NB4 (cell line): ENCODE data around the gene BMAL1.
"Not testable (repeated sequence)": the region's sequence is repeated elsewhere in the genome, so short reads cannot be mapped to it uniquely, and the experiment has no call there.

ENCODE experiments used
- DNase-seq: peaks from one replicate; pipeline ENCODE4 v3.0.0; 2010; ENCODE audit warnings: low read depth
- H3K4me3 ChIP-seq: one replicate; pipeline ENCODE4 v1.5.1; 2011; ENCODE audit warnings: mild to moderate bottlenecking, low read depth, low read length, moderate library complexity
- MYC ChIP-seq: IDR thresholded peaks from 2 replicates; pipeline ENCODE4 v1.6.1; 2011; ENCODE audit warnings: low read depth, low read length
- POLR2A ChIP-seq: IDR thresholded peaks from 2 replicates; pipeline ENCODE4 v1.6.1; 2011; ENCODE audit warnings: mild to moderate bottlenecking; ENCODE audit not compliant: insufficient read length; ENCODE audit errors: extremely low read depth
- TF ChIP-seq, protein P1 (sequence below): IDR thresholded peaks from one replicate; pipeline ENCODE4 v1.5.1; 2012; ENCODE audit warnings: low read depth, low read length
- TF ChIP-seq, protein P2 (sequence below): IDR thresholded peaks from 2 replicates; pipeline ENCODE4 v1.6.1; 2011; ENCODE audit warnings: low read depth, low read length

The BMAL1 gene

DNA sequence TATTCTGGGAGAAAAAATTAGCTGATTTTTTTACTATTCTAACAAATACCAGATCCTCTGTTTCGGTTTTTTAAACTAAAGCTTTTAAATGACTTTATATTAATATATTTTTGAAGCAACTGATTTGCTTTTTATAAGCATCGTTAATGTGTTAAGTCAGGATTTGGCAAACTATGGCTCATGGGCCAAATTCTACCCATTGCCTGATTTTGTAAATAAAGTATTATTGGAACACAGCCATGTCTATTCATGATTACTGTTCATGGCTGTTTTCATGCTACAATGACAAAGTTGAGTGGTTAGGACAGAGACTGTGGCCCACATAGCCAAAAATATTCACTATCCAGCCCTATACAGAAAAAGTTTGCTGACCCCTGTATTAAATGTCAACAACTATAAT is 155.8 kb downstream of the BMAL1 start:
- no peak for DNase-seq
- no peak overlapping the region for H3K4me3 ChIP-seq
- TF ChIP-seq, protein P1, sequence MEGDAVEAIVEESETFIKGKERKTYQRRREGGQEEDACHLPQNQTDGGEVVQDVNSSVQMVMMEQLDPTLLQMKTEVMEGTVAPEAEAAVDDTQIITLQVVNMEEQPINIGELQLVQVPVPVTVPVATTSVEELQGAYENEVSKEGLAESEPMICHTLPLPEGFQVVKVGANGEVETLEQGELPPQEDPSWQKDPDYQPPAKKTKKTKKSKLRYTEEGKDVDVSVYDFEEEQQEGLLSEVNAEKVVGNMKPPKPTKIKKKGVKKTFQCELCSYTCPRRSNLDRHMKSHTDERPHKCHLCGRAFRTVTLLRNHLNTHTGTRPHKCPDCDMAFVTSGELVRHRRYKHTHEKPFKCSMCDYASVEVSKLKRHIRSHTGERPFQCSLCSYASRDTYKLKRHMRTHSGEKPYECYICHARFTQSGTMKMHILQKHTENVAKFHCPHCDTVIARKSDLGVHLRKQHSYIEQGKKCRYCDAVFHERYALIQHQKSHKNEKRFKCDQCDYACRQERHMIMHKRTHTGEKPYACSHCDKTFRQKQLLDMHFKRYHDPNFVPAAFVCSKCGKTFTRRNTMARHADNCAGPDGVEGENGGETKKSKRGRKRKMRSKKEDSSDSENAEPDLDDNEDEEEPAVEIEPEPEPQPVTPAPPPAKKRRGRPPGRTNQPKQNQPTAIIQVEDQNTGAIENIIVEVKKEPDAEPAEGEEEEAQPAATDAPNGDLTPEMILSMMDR: no peak
- no peak for TF ChIP-seq POLR2A
- TF ChIP-seq MYC: no peak
- TF ChIP-seq, protein P2, sequence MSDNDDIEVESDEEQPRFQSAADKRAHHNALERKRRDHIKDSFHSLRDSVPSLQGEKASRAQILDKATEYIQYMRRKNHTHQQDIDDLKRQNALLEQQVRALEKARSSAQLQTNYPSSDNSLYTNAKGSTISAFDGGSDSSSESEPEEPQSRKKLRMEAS: no peak

DNA sequence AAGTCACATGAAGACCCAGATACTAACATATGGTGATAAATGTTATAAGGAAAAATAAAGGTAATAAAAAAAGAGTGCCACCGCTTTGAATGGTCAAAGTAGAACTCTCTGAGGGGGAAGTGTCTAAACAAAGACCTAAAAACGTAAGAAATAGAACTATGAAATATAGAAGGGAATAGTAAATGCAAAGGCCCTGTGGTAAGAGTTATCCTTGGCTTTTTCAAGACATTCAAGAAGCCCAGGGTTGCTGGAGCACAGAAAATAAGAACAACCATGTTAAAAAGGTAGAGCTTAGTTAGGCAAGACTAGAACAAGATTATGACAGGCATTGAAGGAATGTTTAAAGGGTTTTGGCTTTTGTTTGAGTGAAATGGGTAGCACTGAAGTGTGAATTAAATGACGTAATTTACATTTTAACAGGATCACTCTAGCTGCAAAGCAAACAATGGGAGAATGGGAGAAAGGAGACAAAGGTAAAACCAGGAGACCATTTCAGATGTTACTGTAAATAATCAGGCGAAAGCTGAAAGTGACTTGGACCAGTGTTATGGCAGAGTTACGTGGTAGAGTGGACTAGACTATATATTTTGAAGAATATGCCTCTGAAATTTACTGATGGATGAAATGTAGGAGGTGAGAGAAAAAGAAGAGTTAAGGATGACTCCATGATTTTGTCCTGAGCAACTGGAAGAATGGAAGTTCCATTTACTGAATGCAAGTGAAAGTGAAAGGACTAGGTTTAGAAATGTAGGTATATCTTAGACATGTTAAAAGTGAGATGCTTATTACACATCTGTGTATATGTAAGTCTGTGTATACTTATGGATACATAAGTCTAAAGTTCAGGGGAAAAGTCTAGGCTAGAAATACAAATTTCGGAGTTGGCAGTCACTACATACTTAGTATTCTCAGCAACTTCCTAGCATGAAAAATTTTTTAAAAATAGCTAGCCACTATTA is 156.9 kb downstream of the BMAL1 start:
- DNase-seq: no peak
- no peak overlapping the region for H3K4me3 ChIP-seq
- TF ChIP-seq, protein P2: no peak
- TF ChIP-seq, protein P1: no peak
- TF ChIP-seq MYC (no peak), POLR2A (no peak)

DNA sequence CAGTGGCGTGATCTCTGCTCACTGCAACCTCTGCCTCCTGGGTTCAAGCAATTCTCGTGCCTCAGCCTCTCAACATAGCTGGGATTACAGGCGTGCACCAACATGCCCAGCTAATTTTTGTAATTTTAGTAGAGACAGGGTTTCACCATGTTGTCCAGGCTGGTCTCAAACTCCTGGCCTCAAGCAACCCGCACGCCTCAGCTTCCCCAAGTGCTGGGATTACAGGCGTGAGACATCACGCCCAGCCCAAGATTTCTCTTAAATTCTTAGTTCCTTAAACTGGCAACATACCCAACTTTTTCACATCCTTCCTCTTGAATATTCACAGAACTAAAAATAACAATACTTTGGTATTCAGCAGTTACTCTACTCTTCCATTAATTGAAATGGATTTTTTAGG is 159.2 kb downstream of the BMAL1 start:
- H3K4me3 ChIP-seq, DNase-seq: not testable (repeated sequence)
